Mesenchymal stem cell (in vitro differentiated cells and primary cell): Measurements from ENCODE around the gene NCOA6.

Experiments used
- DNase-seq: peaks from one replicate; pipeline ENCODE4 v3.0.0-alpha.2; 2013
- H2AFZ ChIP-seq: one replicate; pipeline ENCODE4 v1.6.1; 2013; ENCODE audit warnings: low read depth, mild to moderate bottlenecking, control low read depth, inconsistent platforms, low read length, moderate library complexity
- H2AK5ac ChIP-seq: 2 replicates; pipeline ENCODE4 v1.6.1; 2013; ENCODE audit warnings: low read length, moderate library complexity, mild to moderate bottlenecking, inconsistent platforms; ENCODE audit not compliant: severe bottlenecking
- H2BK120ac ChIP-seq: one replicate; pipeline ENCODE4 v1.6.1; 2013; ENCODE audit warnings: low read depth, mild to moderate bottlenecking, inconsistent platforms, low read length, moderate library complexity
- H2BK12ac ChIP-seq, 2 experiments: one replicate each; pipeline ENCODE4 v1.6.1; 2013; ENCODE audit warnings: inconsistent platforms in 2 of 2, low read length in 2 of 2, mild to moderate bottlenecking in 2 of 2, moderate library complexity in 2 of 2, control low read depth in 1 of 2
- H2BK15ac ChIP-seq: one replicate; pipeline ENCODE4 v1.6.1; 2013; ENCODE audit warnings: mild to moderate bottlenecking, low read depth, inconsistent platforms; ENCODE audit not compliant: poor library complexity, severe bottlenecking
- H2BK5ac ChIP-seq: 2 replicates; pipeline ENCODE4 v1.6.1; 2013; ENCODE audit warnings: low read depth, mild to moderate bottlenecking, low read length, control low read depth, inconsistent platforms; ENCODE audit not compliant: poor library complexity, severe bottlenecking
- H3K14ac ChIP-seq, 2 experiments: one replicate each; pipeline ENCODE4 v1.6.1; 2013; ENCODE audit warnings: inconsistent platforms in 2 of 2, low read length in 2 of 2, control low read depth in 1 of 2, mild to moderate bottlenecking in 1 of 2, moderate library complexity in 1 of 2
- H3K18ac ChIP-seq, 2 experiments: one replicate each; pipeline ENCODE4 v1.6.1; 2013; ENCODE audit warnings: inconsistent platforms in 2 of 2, low read length in 2 of 2, control low read depth in 1 of 2, low read depth in 1 of 2, mild to moderate bottlenecking in 1 of 2
- H3K23ac ChIP-seq, 2 experiments: one replicate each; pipeline ENCODE4 v1.6.1; 2013; ENCODE audit warnings: inconsistent platforms in 2 of 2, low read length in 2 of 2, mild to moderate bottlenecking in 2 of 2, moderate library complexity in 2 of 2, control low read depth in 1 of 2
- H3K27ac ChIP-seq: 2 replicates; pipeline ENCODE4 v1.5.1; 2013; ENCODE audit warnings: mild to moderate bottlenecking, moderate library complexity, low read length, control low read depth, inconsistent platforms; ENCODE audit not compliant: poor library complexity, severe bottlenecking
- H3K27me3 ChIP-seq, 2 experiments: 2 replicates each; pipeline versions ENCODE4 v1.6.1 to v1.7.0; 2013; ENCODE audit warnings: low read length in 2 of 2, mild to moderate bottlenecking in 2 of 2, moderate library complexity in 2 of 2, control low read depth in 1 of 2, inconsistent platforms in 1 of 2; ENCODE audit not compliant: control insufficient read depth in 1 of 2, insufficient read depth in 1 of 2
- H3K36me3 ChIP-seq, 2 experiments: 2 replicates each; pipeline versions ENCODE4 v1.6.1 to v1.7.0; 2013; ENCODE audit warnings: low read length in 2 of 2, control low read depth in 1 of 2, inconsistent platforms in 1 of 2, low read depth in 1 of 2, mild to moderate bottlenecking in 1 of 2; ENCODE audit not compliant: insufficient read depth in 2 of 2, control insufficient read depth in 1 of 2
- H3K4ac ChIP-seq, 2 experiments: one replicate each; pipeline ENCODE4 v1.6.1; 2013; ENCODE audit warnings: inconsistent platforms in 2 of 2, low read length in 2 of 2, mild to moderate bottlenecking in 2 of 2, moderate library complexity in 2 of 2, control low read depth in 1 of 2, low read depth in 1 of 2
- H3K4me1 ChIP-seq: 2 replicates; pipeline ENCODE4 v1.6.1; 2013; ENCODE audit warnings: low read depth, low read length, control low read depth; ENCODE audit not compliant: control insufficient read depth, insufficient read depth
- H3K4me2 ChIP-seq: 2 replicates; pipeline ENCODE4 v1.6.1; 2013; ENCODE audit warnings: low read length, mild to moderate bottlenecking, inconsistent platforms; ENCODE audit not compliant: poor library complexity, severe bottlenecking
- H3K4me3 ChIP-seq, 2 experiments: 2 replicates each; pipeline versions ENCODE4 v1.5.1 to v1.7.0; 2013; ENCODE audit warnings: low read length in 2 of 2, mild to moderate bottlenecking in 2 of 2, control low read depth in 1 of 2, low read depth in 1 of 2; ENCODE audit not compliant: insufficient read depth in 1 of 2
- H3K79me1 ChIP-seq: replicated peaks from 2 replicates; pipeline ENCODE4 v1.6.1; 2013; ENCODE audit warnings: mild to moderate bottlenecking, control low read depth, low read length, inconsistent platforms; ENCODE audit not compliant: poor library complexity, severe bottlenecking
- H3K9ac ChIP-seq: 2 replicates; pipeline ENCODE4 v1.7.0; 2013; ENCODE audit warnings: mild to moderate bottlenecking, low read length, moderate library complexity
- H3K9me3 ChIP-seq: 2 replicates; pipeline ENCODE4 v1.7.0; 2013; ENCODE audit warnings: mild to moderate bottlenecking, low read length; ENCODE audit not compliant: control insufficient read depth
- H4K8ac ChIP-seq: one replicate; pipeline ENCODE4 v1.6.1; 2013; ENCODE audit warnings: inconsistent platforms, mild to moderate bottlenecking, low read length, moderate library complexity
- H4K91ac ChIP-seq: one replicate; pipeline ENCODE4 v1.6.1; 2013; ENCODE audit warnings: mild to moderate bottlenecking, low read length, inconsistent platforms
- WGBS: methylation state at CpG from one replicate; pipeline ENCODE4 v1.1.7; 2013; ENCODE audit warnings: mixed read lengths; 5-methylcytosine and 5-hydroxymethylcytosine counted together

NCOA6 gene

GRCh38 chr20:34863421-34863965, 38.0 kb upstream of the NCOA6 start:
- WGBS, result 61% methylated on average over 31 of the region's 32 CpGs

GRCh38 chr20:34862724-34863123, 37.3 kb upstream of the NCOA6 start:
- no peak overlapping the region for H2BK5ac ChIP-seq
- H2AFZ ChIP-seq, result no peak overlapping the region
- no peak overlapping the region for H3K4me2 ChIP-seq
- H2BK15ac ChIP-seq, result no peak overlapping the region
- no peak overlapping the region for H3K4ac ChIP-seq
- no peak overlapping the region for H4K91ac ChIP-seq
- no peak overlapping the region for H2BK12ac ChIP-seq
- no peaks in the 10 kb centered on the region for H3K9me3 ChIP-seq
- no peak overlapping the region for H3K4me3 ChIP-seq
- no peak overlapping the region for H4K8ac ChIP-seq
- no peak for DNase-seq
- no peak overlapping the region for H3K27ac ChIP-seq
- no peak overlapping the region for H3K9ac ChIP-seq
- H3K18ac ChIP-seq, result no peak overlapping the region
- WGBS, result 89% methylated on average over 12 of the region's 12 CpGs
- peaks cover 26 to 34% of the 10 kb centered on the region in 2 experiments for H3K36me3 ChIP-seq
- H3K27me3 ChIP-seq, result no peaks in the 10 kb centered on the region
- H3K79me1 ChIP-seq, result peaks cover 8% of the 10 kb centered on the region
- peaks cover 5% of the 10 kb centered on the region for H3K4me1 ChIP-seq
- H3K23ac ChIP-seq, result peak overlapping the region in 1 of 2 experiments; percentile 41
- no peak overlapping the region for H2AK5ac ChIP-seq
- H3K14ac ChIP-seq, result no peak overlapping the region
- H2BK120ac ChIP-seq, result no peak overlapping the region

More at GRCh38 chr20:34863421-34863965, 38.0 kb upstream of the NCOA6 start:
- H3K9ac ChIP-seq, result no peak overlapping the region
- no peak overlapping the region for H3K4me2 ChIP-seq
- H4K91ac ChIP-seq, result no peak overlapping the region
- peaks cover 10% of the 10 kb centered on the region for H3K79me1 ChIP-seq
- H3K9me3 ChIP-seq, result no peaks in the 10 kb centered on the region
- H2BK12ac ChIP-seq, result no peak overlapping the region
- no peaks in the 10 kb centered on the region for H3K27me3 ChIP-seq
- H4K8ac ChIP-seq, result peak overlapping the region; percentile 62
- no peak overlapping the region for H3K18ac ChIP-seq
- H3K36me3 ChIP-seq, result peaks cover 19 to 31% of the 10 kb centered on the region in 2 experiments
- H2BK120ac ChIP-seq, result no peak overlapping the region
- no peak overlapping the region for H2AK5ac ChIP-seq
- no peak overlapping the region for H3K27ac ChIP-seq
- DNase-seq, result no peak
- H3K4me3 ChIP-seq, result no peak overlapping the region
- peaks cover 5% of the 10 kb centered on the region for H3K4me1 ChIP-seq
- no peak overlapping the region for H2BK15ac ChIP-seq
- no peak overlapping the region for H3K14ac ChIP-seq
- no peak overlapping the region for H3K4ac ChIP-seq
- H3K23ac ChIP-seq, result no peak overlapping the region
- no peak overlapping the region for H2BK5ac ChIP-seq
- no peak overlapping the region for H2AFZ ChIP-seq

DNA sequence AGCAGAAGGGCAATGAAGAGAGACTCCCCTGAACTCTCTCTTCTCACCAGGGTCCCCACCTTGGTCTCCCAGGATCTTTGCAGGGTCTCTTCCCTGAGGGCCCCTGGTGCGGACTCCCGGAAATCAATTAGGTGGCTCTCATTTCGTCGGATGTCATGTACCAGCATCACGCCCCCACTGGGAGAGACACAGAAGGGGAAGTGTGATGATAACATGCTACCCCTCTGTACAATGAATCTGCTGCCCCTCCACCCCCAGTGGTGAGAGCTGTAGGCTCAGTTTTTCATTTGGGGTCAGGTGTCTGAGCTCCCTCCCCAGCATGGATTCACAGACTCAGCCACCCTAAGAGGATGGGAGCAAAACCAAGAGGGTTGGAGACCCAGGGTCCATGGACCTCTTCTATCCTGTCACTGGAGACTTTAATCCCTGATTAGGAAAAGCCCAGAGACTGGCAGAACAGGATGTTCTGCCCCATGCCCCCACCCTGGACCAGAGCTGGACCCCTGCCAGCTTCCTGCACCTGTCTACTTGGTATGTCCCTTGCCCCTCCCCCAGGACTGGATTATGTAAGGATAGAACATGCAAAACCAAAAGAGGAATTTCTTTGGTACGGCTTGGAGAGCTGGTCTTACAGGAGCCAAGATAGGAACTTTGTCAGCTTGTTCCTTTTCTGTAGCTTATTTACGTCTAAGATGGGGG, 36.1 kb upstream of the NCOA6 start:
- Histone ChIP-seq H2BK15ac (no peak overlapping the region), H3K36me3 (peaks cover 35 to 41% of the 10 kb centered on the region in 2 experiments), H2BK120ac (no peak overlapping the region), H3K79me1 (peaks cover 8% of the 10 kb centered on the region), H2AK5ac (no peak overlapping the region), H3K23ac (no peak overlapping the region), H3K4ac (no peak overlapping the region), H3K14ac (no peak overlapping the region), H3K4me1 (peaks cover 5% of the 10 kb centered on the region), H3K18ac (no peak overlapping the region), H4K8ac (no peak overlapping the region), H2BK12ac (no peak overlapping the region), H3K27ac (no peak overlapping the region), H3K9me3 (no peaks in the 10 kb centered on the region), H3K4me3 (no peak overlapping the region), H2AFZ (no peak overlapping the region), H4K91ac (no peak overlapping the region), H3K9ac (no peak overlapping the region), H3K4me2 (no peak overlapping the region), H3K27me3 (no peaks in the 10 kb centered on the region), H2BK5ac (no peak overlapping the region)
- WGBS, result 93% methylated on average over 4 of the region's 7 CpGs
- no peak for DNase-seq

GRCh38 chr20:34859826-34860545, 34.5 kb upstream of the NCOA6 start:
- no peak overlapping the region for H2AK5ac ChIP-seq
- H3K9me3 ChIP-seq, result no peaks in the 10 kb centered on the region
- no peak for DNase-seq
- H3K14ac ChIP-seq, result no peak overlapping the region
- H3K18ac ChIP-seq, result no peak overlapping the region
- H3K4me3 ChIP-seq, result no peak overlapping the region
- H3K79me1 ChIP-seq, result peaks cover 8% of the 10 kb centered on the region
- no peak overlapping the region for H3K9ac ChIP-seq
- H3K4me2 ChIP-seq, result no peak overlapping the region
- peaks cover 50 to 51% of the 10 kb centered on the region in 2 experiments for H3K36me3 ChIP-seq
- H2AFZ ChIP-seq, result no peak overlapping the region
- H3K27me3 ChIP-seq, result no peaks in the 10 kb centered on the region
- no peak overlapping the region for H2BK12ac ChIP-seq
- no peak overlapping the region for H4K8ac ChIP-seq
- H3K4ac ChIP-seq, result no peak overlapping the region
- no peak overlapping the region for H3K23ac ChIP-seq
- H3K27ac ChIP-seq, result no peak overlapping the region
- no peak overlapping the region for H2BK15ac ChIP-seq
- H4K91ac ChIP-seq, result no peak overlapping the region
- 97% methylated on average over 8 of the region's 9 CpGs for WGBS
- no peak overlapping the region for H2BK120ac ChIP-seq
- no peak overlapping the region for H2BK5ac ChIP-seq
- H3K4me1 ChIP-seq, result peaks cover 5% of the 10 kb centered on the region
